ENCODE data around the gene ZCCHC7.
"Not testable (repeated sequence)": the region's sequence is repeated elsewhere in the genome, so short reads cannot be mapped to it uniquely, and the experiment has no call there.

ZCCHC7 gene

GRCh38 chr9:37119907-37120842 lies at the start of gene ZCCHC7:
TSS of gene ZCCHC7 (plus strand) at chr9:37120574.
- DNase-seq, result peak; percentile 96

- not testable (repeated sequence) for DNase-seq
Measured at GRCh38 chr9:37074790-37075189, 45.6 kb upstream of the ZCCHC7 start.

GRCh38 chr9:37079370-37080164 lies 40.8 kb upstream of the ZCCHC7 start:
- peak; percentile 97 for DNase-seq

- not testable (repeated sequence) for DNase-seq
Measured at GRCh38 chr9:37080165-37080628, 40.2 kb upstream of the ZCCHC7 start.

GRCh38 chr9:37081507-37081906 lies 38.9 kb upstream of the ZCCHC7 start:
- DNase-seq, result not testable (repeated sequence)

GRCh38 chr9:37082214-37082765 lies 38.1 kb upstream of the ZCCHC7 start:
- DNase-seq, result peak; percentile 23

GRCh38 chr9:37083654-37084053 lies 36.7 kb upstream of the ZCCHC7 start:
- no peak for DNase-seq

GRCh38 chr9:37085233-37085632 lies 35.1 kb upstream of the ZCCHC7 start:
- DNase-seq, result no peak

- DNase-seq, result not testable (repeated sequence)
Measured at GRCh38 chr9:37092714-37093295, 27.6 kb upstream of the ZCCHC7 start.

- no peak for DNase-seq
Measured at GRCh38 chr9:37094751-37095150, 25.6 kb upstream of the ZCCHC7 start.

GRCh38 chr9:37096628-37097027 lies 23.7 kb upstream of the ZCCHC7 start:
- no peak for DNase-seq

GRCh38 chr9:37097294-37097693 lies 23.1 kb upstream of the ZCCHC7 start:
- no peak for DNase-seq

- DNase-seq, result no peak
Measured at GRCh38 chr9:37100327-37100726, 20.0 kb upstream of the ZCCHC7 start.

GRCh38 chr9:37100741-37101140 lies 19.6 kb upstream of the ZCCHC7 start:
- DNase-seq, result no peak

GRCh38 chr9:37102486-37102885 lies 17.9 kb upstream of the ZCCHC7 start:
- no peak for DNase-seq

GRCh38 chr9:37104183-37104889 lies 16.0 kb upstream of the ZCCHC7 start:
- DNase-seq, result no peak

- no peak for DNase-seq
Measured at GRCh38 chr9:37105234-37105633, 15.1 kb upstream of the ZCCHC7 start.

GRCh38 chr9:37107701-37108100 lies 12.7 kb upstream of the ZCCHC7 start:
- DNase-seq, result no peak

- not testable (repeated sequence) for DNase-seq
Measured at GRCh38 chr9:37114442-37114841, 5.9 kb upstream of the ZCCHC7 start.

- DNase-seq, result no peak
Measured at GRCh38 chr9:37117956-37118355, 2.4 kb upstream of the ZCCHC7 start.

GRCh38 chr9:37119360-37119759 lies 1.0 kb upstream of the ZCCHC7 start:
- DNase-seq, result no peak

GRCh38 chr9:37120843-37121335 lies 515 bp downstream of the ZCCHC7 start:
- not testable (repeated sequence) for DNase-seq

Data from hematopoietic multipotent progenitor cell treated with erythropoietin and hydrocortisone succinate and interleukin-3 and kit ligand, for 8 days (in vitro differentiated cells).